ENCODE results near the gene CCNI2.

DNA sequence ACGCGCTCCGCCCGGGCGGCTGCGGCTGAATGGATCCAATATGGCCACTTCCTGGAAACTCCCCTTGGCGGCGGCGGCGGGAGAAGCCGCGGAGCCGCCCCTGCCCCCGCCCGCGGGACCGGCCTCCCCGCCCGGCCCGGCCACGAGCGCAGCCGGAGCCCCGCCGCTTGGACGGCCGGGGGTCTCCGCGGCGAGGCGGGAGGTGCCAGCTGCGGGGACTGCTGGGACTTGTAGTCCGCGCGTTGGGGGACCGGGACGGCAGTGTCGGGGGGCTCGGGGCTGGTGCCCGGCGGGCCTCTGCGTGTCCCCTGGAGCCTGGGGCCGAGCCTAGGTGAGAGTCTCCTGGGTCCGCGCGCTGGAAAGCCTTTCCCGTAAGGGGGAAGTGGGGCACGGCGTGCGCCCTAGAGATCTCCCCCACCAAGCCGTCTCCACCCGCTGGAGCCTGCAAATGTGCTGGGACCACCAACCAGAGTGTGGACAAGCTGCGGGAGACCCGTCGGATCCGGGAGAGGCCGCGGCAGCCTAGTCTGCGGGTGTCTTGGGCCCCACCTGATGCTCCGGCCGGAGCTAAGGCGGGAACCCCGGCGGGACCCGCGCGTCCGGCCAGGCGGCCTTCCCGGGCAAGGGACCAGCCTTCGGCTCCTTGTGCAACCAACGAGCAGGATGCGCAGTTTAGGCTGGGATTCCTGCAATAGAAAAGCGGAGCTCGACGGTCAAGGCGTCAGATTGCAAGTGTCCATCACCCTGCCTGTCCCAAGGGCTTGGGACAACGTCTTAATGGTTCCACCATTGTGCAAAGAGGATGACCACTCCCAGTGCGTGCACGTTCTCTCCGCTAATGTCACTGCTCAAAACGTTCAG, 30.2 kb downstream of the CCNI2 start, which contains the start of gene SEPTIN8:
- no peak for TF ChIP-seq CTCF (IDR thresholded peaks at IDR 0.05)
- TF ChIP-seq SMC3 (IDR thresholded peaks at IDR 0.05), result no peak
- peak; percentile 42; the same call in 1 of the 2 replicates for TF ChIP-seq POLR2A (IDR thresholded peaks at IDR 0.05; ENCODE audit: low read length)
- no peak for TF ChIP-seq MAX (IDR thresholded peaks at IDR 0.05)
- TF ChIP-seq REST (IDR thresholded peaks at IDR 0.05), result no peak
- no peak for TF ChIP-seq ESRRA (IDR thresholded peaks at IDR 0.05; ENCODE audit: borderline replicate concordance, low read length)
- TF ChIP-seq BCL3 (IDR thresholded peaks at IDR 0.05), result 0 out of 3 replicates have a peak, but pooled peaks have one; percentile 23
- TF ChIP-seq EP300 (IDR thresholded peaks at IDR 0.05), result no peak
- TF ChIP-seq RCOR1 (IDR thresholded peaks at IDR 0.05; ENCODE audit: low read depth, low read length), result no peak

Data from A549 (cell line).